Measurements from ENCODE around the gene GORASP2.
A peak's percentile ranks its signal among the peaks of the same experiment; 100 is the strongest.

DNA sequence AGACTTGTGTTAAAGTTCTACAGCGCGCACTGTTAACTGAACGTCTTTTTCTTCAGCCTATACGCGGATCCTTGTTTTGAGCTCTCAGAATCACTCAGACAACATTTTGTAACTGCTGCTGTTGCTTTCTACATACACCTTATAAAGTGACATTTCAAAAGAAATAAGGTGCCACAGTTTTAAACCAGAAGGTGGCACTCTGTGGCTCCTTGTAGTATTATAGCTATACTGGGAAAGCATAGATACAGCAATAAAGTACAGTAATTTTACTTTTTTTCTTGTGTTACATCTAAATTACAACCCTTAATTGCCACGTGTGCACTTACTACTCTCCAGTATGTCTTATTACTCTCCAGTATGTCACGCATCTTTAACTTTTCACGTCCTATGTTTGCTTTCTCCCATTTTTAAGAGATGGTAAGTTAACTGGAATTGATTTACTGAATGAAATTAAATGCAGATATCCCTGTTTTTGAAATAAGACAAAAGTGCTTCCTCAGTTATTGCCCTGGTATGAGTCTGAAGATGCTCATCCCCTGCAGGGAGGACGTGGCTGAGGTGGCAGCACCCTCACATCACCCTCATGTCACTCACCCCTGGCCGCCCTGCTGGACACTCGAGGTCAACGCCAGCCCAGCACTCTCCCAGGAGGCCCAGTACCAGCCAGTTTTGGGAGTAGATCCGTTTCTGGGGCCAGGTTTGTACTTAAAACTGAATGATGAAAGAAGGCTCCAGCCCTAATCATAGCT is 37.8 kb downstream of the GORASP2 start:
- TF ChIP-seq EZH2 (optimal IDR thresholded peaks at IDR 0.05; ENCODE audit: low read depth, low read length) (no peak), EZH2phosphoT487 (IDR thresholded peaks at IDR 0.05; ENCODE audit: low read length) (no peak)
- TF ChIP-seq, protein P1, sequence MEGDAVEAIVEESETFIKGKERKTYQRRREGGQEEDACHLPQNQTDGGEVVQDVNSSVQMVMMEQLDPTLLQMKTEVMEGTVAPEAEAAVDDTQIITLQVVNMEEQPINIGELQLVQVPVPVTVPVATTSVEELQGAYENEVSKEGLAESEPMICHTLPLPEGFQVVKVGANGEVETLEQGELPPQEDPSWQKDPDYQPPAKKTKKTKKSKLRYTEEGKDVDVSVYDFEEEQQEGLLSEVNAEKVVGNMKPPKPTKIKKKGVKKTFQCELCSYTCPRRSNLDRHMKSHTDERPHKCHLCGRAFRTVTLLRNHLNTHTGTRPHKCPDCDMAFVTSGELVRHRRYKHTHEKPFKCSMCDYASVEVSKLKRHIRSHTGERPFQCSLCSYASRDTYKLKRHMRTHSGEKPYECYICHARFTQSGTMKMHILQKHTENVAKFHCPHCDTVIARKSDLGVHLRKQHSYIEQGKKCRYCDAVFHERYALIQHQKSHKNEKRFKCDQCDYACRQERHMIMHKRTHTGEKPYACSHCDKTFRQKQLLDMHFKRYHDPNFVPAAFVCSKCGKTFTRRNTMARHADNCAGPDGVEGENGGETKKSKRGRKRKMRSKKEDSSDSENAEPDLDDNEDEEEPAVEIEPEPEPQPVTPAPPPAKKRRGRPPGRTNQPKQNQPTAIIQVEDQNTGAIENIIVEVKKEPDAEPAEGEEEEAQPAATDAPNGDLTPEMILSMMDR (IDR thresholded peaks at IDR 0.05; ENCODE audit: low read length) = 0 out of 2 replicates have a peak, but pooled peaks have one; percentile 12

Measured in MM.1S (cell line).